OCI-LY7 (cell line): ENCODE measurements around the gene NIN. TPM values are rescaled to one million over a fixed set of nuclear protein-coding genes. Genes with fewer than 3 reads are reported as not detected.

ENCODE experiments used
- Bru-seq: library from RNA; stranded (reverse); fragments of 400-500 nt; gene quantifications from one replicate; lab custom pipeline; 2021; lab: Mats Ljungman, UMichigan
- BruChase-seq, 2 experiments: library from RNA; stranded (reverse); fragments of 400-500 nt; gene quantifications; one replicate each; lab custom pipeline; 2021; lab: Mats Ljungman, UMichigan
- BruUV-seq: library from RNA; stranded (reverse); fragments of 400-500 nt; replicated peaks from 2 replicates; lab custom pipeline; 2021; lab: Mats Ljungman, UMichigan
- CTCF ChIA-PET: fragments of 300-600 bp; sonication (Branson Sonifier 250); formaldehyde crosslinking; loops from one replicate; lab custom pipeline; 2022; ENCODE audit warnings: antibody characterized with exemption; ENCODE audit not compliant: unreplicated experiment; lab: Charles Lee
- POLR2A ChIA-PET: fragments of 300-600 bp; sonication (Branson Sonifier 250); formaldehyde crosslinking; loops from one replicate; lab custom pipeline; 2022; ENCODE audit warnings: antibody characterized with exemption; lab: Charles Lee
- DNase-seq: peaks from one replicate; pipeline ENCODE4 v3.0.0-alpha.2; 2015; ENCODE audit warnings: low spot score
- H2AFZ ChIP-seq: fragments of 200-600 bp; sonication (generic), shearing (Covaris generic); 2 replicates; pipeline ENCODE4 v1.6.1; 2014; ENCODE audit warnings: mild to moderate bottlenecking, antibody characterized with exemption, low read length, moderate library complexity
- H3K27ac ChIP-seq: fragments of 200-600 bp; sonication (generic); 2 replicates; pipeline ENCODE4 v1.5.1; 2014; ENCODE audit warnings: mixed run types, low read depth, mild to moderate bottlenecking, moderate library complexity, low read length, inconsistent platforms; ENCODE audit not compliant: poor library complexity, severe bottlenecking
- H3K36me3 ChIP-seq: fragments of 200-600 bp; sonication (generic); 2 replicates; pipeline ENCODE4 v1.6.1; 2014; ENCODE audit warnings: mild to moderate bottlenecking, antibody characterized with exemption, low read length, moderate library complexity, mixed read lengths; ENCODE audit not compliant: insufficient read depth
- H3K4me1 ChIP-seq: fragments of 200-600 bp; sonication (generic); 2 replicates; pipeline ENCODE4 v1.5.1; 2014; ENCODE audit warnings: mild to moderate bottlenecking, low read length; ENCODE audit not compliant: insufficient read depth, poor library complexity, severe bottlenecking
- H3K4me2 ChIP-seq: fragments of 200-600 bp; sonication (generic); 2 replicates; pipeline ENCODE4 v1.6.1; 2014; ENCODE audit warnings: mild to moderate bottlenecking, low read length
- H3K4me3 ChIP-seq: fragments of 200-600 bp; sonication (generic); 2 replicates; pipeline ENCODE4 v1.5.1; 2014; ENCODE audit warnings: mild to moderate bottlenecking, low read depth, low read length; ENCODE audit not compliant: poor library complexity, severe bottlenecking
- H3K79me2 ChIP-seq: fragments of 200-600 bp; sonication (generic); 2 replicates; pipeline ENCODE4 v1.6.1; 2016; ENCODE audit warnings: low read depth, mild to moderate bottlenecking, low read length, moderate library complexity, mixed read lengths; ENCODE audit not compliant: insufficient read depth
- H3K9me2 ChIP-seq: fragments of 200-600 bp; sonication (generic); 2 replicates; pipeline ENCODE4 v1.6.1; 2016; ENCODE audit warnings: mild to moderate bottlenecking, low read length, mixed read lengths; ENCODE audit not compliant: insufficient read depth
- H3K9me3 ChIP-seq: fragments of 200-600 bp; sonication (generic); 2 replicates; pipeline ENCODE4 v1.6.1; 2014; ENCODE audit warnings: mild to moderate bottlenecking, mixed run types, low read length, mixed read lengths
- H4K20me1 ChIP-seq: fragments of 200-600 bp; sonication (generic); 2 replicates; pipeline ENCODE4 v1.6.1; 2014; ENCODE audit warnings: mild to moderate bottlenecking, antibody characterized with exemption, low read length, moderate library complexity, mixed read lengths; ENCODE audit not compliant: insufficient read depth
- EZH2phosphoT487 ChIP-seq: fragments of 200-600 bp; sonication (generic); IDR thresholded peaks from 2 replicates; pipeline ENCODE4 v1.6.1; 2018; ENCODE audit warnings: low read depth, borderline replicate concordance, mild to moderate bottlenecking, mixed run types, antibody characterized with exemption, low read length, moderate library complexity, mixed read lengths
- intact Hi-C: fragments of 100-400 bp; cut with micrococcal nuclease; formaldehyde crosslinking; loops from one replicate; pipeline ENCODE4 v1.10.0; 2022; ENCODE audit not compliant: unreplicated experiment
- long read RNA-seq: library from polyadenylated mRNA; stranded (forward); transcript quantifications from one replicate; pipeline ENCODE4 v2.0.0, GENCODE V29; 2022
- total RNA-seq, 2 experiments: library from RNA; depleted of rRNA in 1 of 2; stranded (reverse); fragments of >200 nt in 1 of 2; shearing (Covaris generic) in 1 of 2; gene quantifications; 2 replicates each; pipeline ENCODE4 v1.2.3, GENCODE V29; 2014 to 2022
- TF ChIP-seq, protein P1 (sequence below): fragments of 200-600 bp; sonication (generic); conservative IDR thresholded peaks from 2 replicates; pipeline ENCODE4 v1.5.1; 2014; ENCODE audit warnings: mild to moderate bottlenecking, antibody characterized with exemption, low read length, moderate library complexity, mixed read lengths

NIN gene, protein sequence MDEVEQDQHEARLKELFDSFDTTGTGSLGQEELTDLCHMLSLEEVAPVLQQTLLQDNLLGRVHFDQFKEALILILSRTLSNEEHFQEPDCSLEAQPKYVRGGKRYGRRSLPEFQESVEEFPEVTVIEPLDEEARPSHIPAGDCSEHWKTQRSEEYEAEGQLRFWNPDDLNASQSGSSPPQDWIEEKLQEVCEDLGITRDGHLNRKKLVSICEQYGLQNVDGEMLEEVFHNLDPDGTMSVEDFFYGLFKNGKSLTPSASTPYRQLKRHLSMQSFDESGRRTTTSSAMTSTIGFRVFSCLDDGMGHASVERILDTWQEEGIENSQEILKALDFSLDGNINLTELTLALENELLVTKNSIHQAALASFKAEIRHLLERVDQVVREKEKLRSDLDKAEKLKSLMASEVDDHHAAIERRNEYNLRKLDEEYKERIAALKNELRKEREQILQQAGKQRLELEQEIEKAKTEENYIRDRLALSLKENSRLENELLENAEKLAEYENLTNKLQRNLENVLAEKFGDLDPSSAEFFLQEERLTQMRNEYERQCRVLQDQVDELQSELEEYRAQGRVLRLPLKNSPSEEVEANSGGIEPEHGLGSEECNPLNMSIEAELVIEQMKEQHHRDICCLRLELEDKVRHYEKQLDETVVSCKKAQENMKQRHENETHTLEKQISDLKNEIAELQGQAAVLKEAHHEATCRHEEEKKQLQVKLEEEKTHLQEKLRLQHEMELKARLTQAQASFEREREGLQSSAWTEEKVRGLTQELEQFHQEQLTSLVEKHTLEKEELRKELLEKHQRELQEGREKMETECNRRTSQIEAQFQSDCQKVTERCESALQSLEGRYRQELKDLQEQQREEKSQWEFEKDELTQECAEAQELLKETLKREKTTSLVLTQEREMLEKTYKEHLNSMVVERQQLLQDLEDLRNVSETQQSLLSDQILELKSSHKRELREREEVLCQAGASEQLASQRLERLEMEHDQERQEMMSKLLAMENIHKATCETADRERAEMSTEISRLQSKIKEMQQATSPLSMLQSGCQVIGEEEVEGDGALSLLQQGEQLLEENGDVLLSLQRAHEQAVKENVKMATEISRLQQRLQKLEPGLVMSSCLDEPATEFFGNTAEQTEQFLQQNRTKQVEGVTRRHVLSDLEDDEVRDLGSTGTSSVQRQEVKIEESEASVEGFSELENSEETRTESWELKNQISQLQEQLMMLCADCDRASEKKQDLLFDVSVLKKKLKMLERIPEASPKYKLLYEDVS (N-terminal part only)
- total RNA-seq (2014; rRNA removed; shearing (Covaris generic)) = 79.5 and 95.3 TPM in 2 replicates
- total RNA-seq (2022) = 157 and 189 TPM in 2 replicates
- Bru-seq, nascent RNA = percentile 95 among the genes with signal in this experiment
- BruChase-seq, experiment 1, labeled RNA remaining after a 6-hour chase = percentile 94 among the genes with signal in this experiment
- BruChase-seq, experiment 2, labeled RNA remaining after a 2-hour chase = percentile 93 among the genes with signal in this experiment
- long read RNA-seq, full-length matches to known transcripts = 32 of 185 reads
- long read RNA-seq, partial matches to known transcripts = 62 of 185 reads
- long read RNA-seq, other reads (novel, unspliced or antisense) = 91 of 185 reads

DNA sequence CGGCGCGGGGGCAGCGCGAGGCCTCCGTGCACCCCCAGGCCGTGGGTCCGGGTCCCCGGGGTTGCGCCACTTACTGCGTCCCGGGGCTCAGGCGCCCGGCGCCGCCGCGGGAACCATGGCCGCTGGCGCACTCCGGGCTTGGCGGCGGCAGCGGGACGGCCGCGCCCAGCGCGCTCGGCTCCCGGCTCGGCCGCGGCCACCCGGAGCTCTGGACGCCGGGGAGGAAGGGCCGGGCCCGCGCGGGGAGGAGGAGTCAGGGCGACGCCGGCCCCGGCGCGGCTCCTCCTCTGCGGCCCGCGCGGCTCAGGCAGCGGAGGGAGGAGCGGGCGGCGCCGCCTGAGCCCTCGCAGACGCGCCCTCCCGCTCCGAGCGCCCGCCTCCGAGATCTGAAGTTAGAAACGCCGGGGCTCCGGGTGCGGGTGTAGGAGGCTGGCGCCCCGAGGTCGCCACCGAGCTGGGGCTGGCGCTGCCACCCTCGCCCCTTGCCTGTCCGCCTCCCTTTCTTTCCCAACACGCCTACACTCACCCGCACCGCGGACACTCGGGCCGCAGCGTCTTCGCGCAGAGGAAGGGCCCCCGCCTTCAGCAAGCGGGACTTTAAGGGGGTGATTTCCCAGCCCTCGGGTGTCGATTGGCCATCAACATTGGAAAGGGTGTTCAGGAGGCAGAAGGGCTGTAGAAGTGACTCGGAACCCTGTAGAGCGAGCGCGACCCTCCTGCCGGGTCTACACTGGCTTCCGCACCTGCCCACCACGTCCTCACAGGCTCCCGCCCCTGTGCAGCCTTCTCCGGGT is at the start of gene NIN:
TSS of gene NIN (minus strand) at position 231 of the 794 bp plus-strand sequence. CDS start 9,106 bp downstream, outside the sequence.
- H3K36me3 ChIP-seq = peaks cover 24% of the 10 kb centered on the region
- intact Hi-C loops = loop anchor here (1.0 kb wide), 2 partner anchors 29 to 42 kb away; no protein-coding TSS in a partner anchor
- DNase-seq = peak; percentile 87
- BruUV-seq = no TSS peak
- peaks cover 15% of the 10 kb centered on the region; the same call in 1 of the 2 replicates for H4K20me1 ChIP-seq
- no peaks in the 10 kb centered on the region for H3K9me3 ChIP-seq
- H3K4me2 ChIP-seq = peak within 1 kb of the TSS; percentile 96
- H3K4me3 ChIP-seq = peak within 1 kb of the TSS; percentile 71
- ChIA-PET POLR2A (interaction anchor here (0.6 to 18.3 kb wide), 10 partner anchors 9 to 53 kb away, joined by 3 to 404 read pairs (median 4); no protein-coding TSS in a partner anchor), CTCF (no interaction called here)
- H3K27ac ChIP-seq = peak within 1 kb of the TSS; percentile 74
- TF ChIP-seq EZH2phosphoT487 = no peak
- TF ChIP-seq, protein P1, sequence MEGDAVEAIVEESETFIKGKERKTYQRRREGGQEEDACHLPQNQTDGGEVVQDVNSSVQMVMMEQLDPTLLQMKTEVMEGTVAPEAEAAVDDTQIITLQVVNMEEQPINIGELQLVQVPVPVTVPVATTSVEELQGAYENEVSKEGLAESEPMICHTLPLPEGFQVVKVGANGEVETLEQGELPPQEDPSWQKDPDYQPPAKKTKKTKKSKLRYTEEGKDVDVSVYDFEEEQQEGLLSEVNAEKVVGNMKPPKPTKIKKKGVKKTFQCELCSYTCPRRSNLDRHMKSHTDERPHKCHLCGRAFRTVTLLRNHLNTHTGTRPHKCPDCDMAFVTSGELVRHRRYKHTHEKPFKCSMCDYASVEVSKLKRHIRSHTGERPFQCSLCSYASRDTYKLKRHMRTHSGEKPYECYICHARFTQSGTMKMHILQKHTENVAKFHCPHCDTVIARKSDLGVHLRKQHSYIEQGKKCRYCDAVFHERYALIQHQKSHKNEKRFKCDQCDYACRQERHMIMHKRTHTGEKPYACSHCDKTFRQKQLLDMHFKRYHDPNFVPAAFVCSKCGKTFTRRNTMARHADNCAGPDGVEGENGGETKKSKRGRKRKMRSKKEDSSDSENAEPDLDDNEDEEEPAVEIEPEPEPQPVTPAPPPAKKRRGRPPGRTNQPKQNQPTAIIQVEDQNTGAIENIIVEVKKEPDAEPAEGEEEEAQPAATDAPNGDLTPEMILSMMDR = no peak
- H3K79me2 ChIP-seq = peaks cover 41% of the 10 kb centered on the region
- H3K9me2 ChIP-seq = no peaks in the 10 kb centered on the region
- peaks cover 66% of the 10 kb centered on the region for H3K4me1 ChIP-seq
- peak within 1 kb of the TSS; percentile 65 for H2AFZ ChIP-seq
